Lower leg skin (tissue), 3 donors: Measurements from ENCODE around the gene TRABD.

Source experiments
- CTCF ChIP-seq, 3 donors: fragments of 450-650 bp; IDR thresholded peaks; one replicate each; pipeline ENCODE4 v1.5.1; 2016; ENCODE audit warnings: antibody characterized with exemption in 3 of 3, mild to moderate bottlenecking in 3 of 3, moderate library complexity in 2 of 3
- POLR2A ChIP-seq, 2 donors: fragments of 450-650 bp; IDR thresholded peaks; one replicate each; pipeline ENCODE4 v1.6.1; 2016 to 2017; ENCODE audit warnings: antibody characterized with exemption in 2 of 2, mild to moderate bottlenecking in 1 of 2, moderate library complexity in 1 of 2

DNA sequence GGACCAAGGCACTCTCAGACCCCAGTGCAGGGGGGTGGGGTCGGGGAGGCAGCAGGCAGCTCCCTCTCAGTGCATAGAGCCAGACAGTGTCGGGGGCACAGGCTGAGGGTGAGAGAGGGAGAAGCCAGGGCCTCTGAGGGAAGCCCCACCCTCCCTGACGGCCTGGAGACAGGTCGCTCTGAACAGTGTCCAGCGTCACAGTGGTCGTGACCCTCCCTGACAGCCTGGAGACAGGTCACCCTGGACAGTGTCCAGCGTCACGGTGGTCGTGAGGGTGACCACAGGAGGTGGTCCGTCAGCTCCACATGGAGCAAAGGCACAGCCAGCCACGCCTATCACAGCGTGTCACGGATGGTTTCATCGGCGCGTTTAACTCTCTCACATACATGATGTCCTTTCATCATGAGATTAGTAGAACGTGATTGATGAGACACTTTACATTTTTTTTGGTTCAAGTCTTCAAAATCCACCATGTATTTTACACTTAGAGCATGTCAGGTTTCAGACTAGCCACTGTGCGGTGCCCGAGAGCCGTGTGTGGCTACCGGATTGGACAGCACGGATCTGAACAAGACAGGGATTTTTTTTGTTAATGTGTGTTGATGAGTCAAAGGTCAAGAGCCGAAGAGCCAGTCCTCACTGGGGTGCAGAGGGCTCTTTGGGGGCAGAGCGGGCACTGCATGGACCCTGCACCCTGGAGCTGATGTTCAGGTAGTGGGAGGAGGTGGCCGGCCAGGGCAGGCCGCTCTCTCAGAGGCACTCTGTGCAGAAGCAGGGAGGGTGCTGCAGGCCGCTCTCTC lies 39.1 kb upstream of the TRABD start:
- TF ChIP-seq CTCF (IDR thresholded peaks at IDR 0.05) (no peak), POLR2A (IDR thresholded peaks at IDR 0.05) (no peak)
